Sigmoid colon (tissue), 7 donors: Measurements from ENCODE around the gene TET1. TPM values are rescaled to one million over a fixed set of nuclear protein-coding genes. Genes with fewer than 3 reads are reported as not detected.
"Not testable (repeated sequence)": the region's sequence is repeated elsewhere in the genome, so short reads cannot be mapped to it uniquely, and the experiment has no call there.

Experiments used
- DNase-seq: peaks from one replicate; pipeline ENCODE4 v3.0.0-alpha.2; 2019
- H3K27ac ChIP-seq, 4 donors: fragments of 200-600 bp; sonication (generic); one replicate each; pipeline ENCODE4 v1.5.1; 2016 to 2019; ENCODE audit warnings: mild to moderate bottlenecking in 1 of 4
- H3K27me3 ChIP-seq, 3 donors: fragments of 200-600 bp; sonication (generic); one replicate each; pipeline ENCODE4 v1.5.1; 2019; ENCODE audit warnings: mild to moderate bottlenecking in 1 of 3
- H3K36me3 ChIP-seq, 4 donors: fragments of 200-600 bp; sonication (generic); one replicate each; pipeline ENCODE4 v1.5.1; 2016 to 2019
- H3K4me1 ChIP-seq, 4 donors: fragments of 200-600 bp; sonication (generic); one replicate each; pipeline ENCODE4 v1.5.1; 2017 to 2019
- H3K4me3 ChIP-seq, 4 donors: fragments of 200-600 bp; sonication (generic); one replicate each; pipeline ENCODE4 v1.5.1; 2017 to 2019; ENCODE audit warnings: mild to moderate bottlenecking in 2 of 4, moderate library complexity in 1 of 4
- H3K9me3 ChIP-seq, 4 donors: fragments of 200-600 bp in 3 of 4; sonication (generic) in 3 of 4; one replicate each; pipeline versions ENCODE4 v1.5.1 to v1.6.1; 2013 to 2019
- EP300 ChIP-seq, 4 donors: sonication (generic); formaldehyde crosslinking; IDR thresholded peaks; one replicate each; pipeline ENCODE4 v1.6.1; 2017; ENCODE audit warnings: antibody characterized with exemption in 4 of 4
- POLR2A ChIP-seq, 2 donors: fragments of 450-650 bp; IDR thresholded peaks; one replicate each; pipeline ENCODE4 v1.6.1; 2016; ENCODE audit warnings: antibody characterized with exemption in 2 of 2, mild to moderate bottlenecking in 2 of 2, moderate library complexity in 2 of 2
- POLR2AphosphoS5 ChIP-seq, 4 donors: sonication (generic); formaldehyde crosslinking; IDR thresholded peaks; one replicate each; pipeline ENCODE4 v1.6.1; 2017; ENCODE audit warnings: antibody characterized with exemption in 4 of 4
- WGBS, 2 donors: extraction: QIAGEN DNeasy Blood & Tissue Kit; methylation state at CpG; one replicate each; pipeline ENCODE4 v1.1.7; 2013; 5-methylcytosine and 5-hydroxymethylcytosine counted together
- intact Hi-C: fragments of 100-400 bp; cut with DNase I; formaldehyde crosslinking; loops from one replicate; pipeline ENCODE4 v1.15.1; 2023
- polyA plus RNA-seq, 3 donors: library from polyadenylated mRNA; stranded (reverse); fragments of 200-250 nt; gene quantifications; one replicate each; pipeline ENCODE4 v1.2.3, GENCODE V29; 2013
- total RNA-seq, 4 donors: library from RNA; depleted of rRNA; stranded (reverse); fragments of >200 nt; gene quantifications; one replicate each; pipeline ENCODE4 v1.1.0, GENCODE V29; 2016
- TF ChIP-seq, protein P1 (sequence below), 4 experiments: fragments of 450-650 bp in 3 of 4; fragments of 200-600 bp in 1 of 4; IDR thresholded peaks; one replicate each; pipeline ENCODE4 v1.5.1; 2016 to 2019; ENCODE audit warnings: antibody characterized with exemption in 4 of 4, mild to moderate bottlenecking in 3 of 4, moderate library complexity in 2 of 4
- donor health status: healthy with polysubstance abuse.
- donor health status: Bipolar disorder and iron deficiency.
- donor health status: healthy.

Gene TET1
- 1 to 10 TPM; 6.4 to 8.9 (median 6.9) TPM for total RNA-seq
- under 1 TPM in 2 of 3 donors, not detected in 1; under 0.01 to 0.41 TPM for polyA plus RNA-seq

DNA sequence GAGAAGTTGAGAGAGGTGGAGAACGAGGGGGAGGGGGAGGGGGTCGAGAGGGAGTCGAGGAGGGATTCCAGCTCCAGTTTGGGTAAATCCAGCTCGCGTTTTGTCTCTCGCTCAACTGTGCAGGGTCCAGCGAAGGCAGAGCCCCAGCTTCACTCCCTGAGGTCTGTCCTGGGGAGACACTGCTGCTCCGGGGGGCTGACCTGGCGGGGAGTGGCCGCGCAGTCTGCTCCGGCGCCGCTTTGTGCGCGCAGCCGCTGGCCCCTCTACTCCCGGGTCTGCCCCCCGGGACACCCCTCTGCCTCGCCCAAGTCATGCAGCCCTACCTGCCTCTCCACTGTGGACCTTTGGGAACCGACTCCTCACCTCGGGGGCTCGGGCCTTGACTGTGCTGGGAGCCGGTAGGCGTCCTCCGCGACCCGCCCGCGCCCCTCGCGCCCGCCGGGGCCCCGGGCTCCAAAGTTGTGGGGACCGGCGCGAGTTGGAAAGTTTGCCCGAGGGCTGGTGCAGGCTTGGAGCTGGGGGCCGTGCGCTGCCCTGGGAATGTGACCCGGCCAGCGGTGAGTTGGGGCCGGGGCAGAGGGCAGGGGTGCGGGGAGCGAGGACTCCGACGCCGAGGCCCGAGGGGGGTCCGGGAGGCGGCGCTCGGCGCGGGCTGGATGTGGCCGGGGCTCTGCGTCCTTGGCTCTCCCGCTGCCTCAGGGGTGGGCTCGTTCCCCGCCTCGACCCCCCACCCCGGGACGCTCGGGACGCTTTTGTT, at the start of gene TET1:
TSS of gene TET1 (plus strand) at position 152 of the 757 bp plus-strand sequence. CDS start 12,002 bp downstream, outside the sequence.
- intact Hi-C loops = loop anchor here (2.0 to 5.0 kb wide), 2 partner anchors 40 to 162 kb away; partner anchors contain the start of gene CCAR1
- H3K36me3 ChIP-seq = no peaks in the 10 kb centered on the region

DNA sequence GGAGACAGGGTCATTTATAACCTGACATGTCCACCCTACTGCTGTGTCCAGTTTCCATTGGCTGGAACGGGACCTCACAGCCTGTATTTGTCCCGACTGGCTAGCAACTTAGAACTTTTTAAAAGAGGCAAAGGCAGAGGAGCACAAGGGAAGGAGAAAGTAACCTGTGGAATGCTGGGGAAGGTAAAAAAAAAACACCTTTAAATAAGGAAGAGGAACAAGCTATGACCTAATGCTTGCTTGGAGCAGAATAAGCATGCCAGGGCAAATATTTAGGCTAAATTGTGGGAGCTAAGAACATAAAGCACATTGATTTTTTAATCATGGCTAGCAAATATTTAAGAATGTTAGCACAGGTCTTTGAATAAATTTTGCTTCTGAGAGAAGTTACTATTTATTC, 43.9 kb upstream of the TET1 start:
- intact Hi-C loops, H3K27me3 ChIP-seq, H3K4me3 ChIP-seq, H3K9me3 ChIP-seq, H3K4me1 ChIP-seq, H3K27ac ChIP-seq: not testable (repeated sequence)
- DNase-seq = peak; percentile 3
- peaks cover 0 to 55% (median 4%) of the 10 kb centered on the region in 4 donors for H3K36me3 ChIP-seq
- 96 to 97% methylated on average over 2 of the region's 2 CpGs for WGBS, 2 donors

More for the DNA sequence above, at the start of gene TET1:
- no peaks in the 10 kb centered on the region for H3K9me3 ChIP-seq
- H3K27me3 ChIP-seq = peaks cover 0 to 13% (median 3%) of the 10 kb centered on the region in 3 donors
- peak within 1 kb of the TSS; percentile 67 to 78 (median 75) for H3K4me3 ChIP-seq
- peaks cover 0 to 33% (median 24%) of the 10 kb centered on the region in 4 donors for H3K4me1 ChIP-seq
- whole genome bisulfite sequencing, 2 donors = 1% methylated on average over 66 of the region's 66 CpGs
- peak; percentile 79 for DNase-seq
- H3K27ac ChIP-seq = peak within 1 kb of the TSS; percentile 37 to 63 (median 55)
- TF ChIP-seq POLR2A (IDR thresholded peaks at IDR 0.05) (peak in 1 of 2 donors; percentile 32), EP300 (IDR thresholded peaks at IDR 0.05) (no peak), POLR2AphosphoS5 (IDR thresholded peaks at IDR 0.05) (peak; percentile 55 to 84 (median 78))
- TF ChIP-seq, protein P1, sequence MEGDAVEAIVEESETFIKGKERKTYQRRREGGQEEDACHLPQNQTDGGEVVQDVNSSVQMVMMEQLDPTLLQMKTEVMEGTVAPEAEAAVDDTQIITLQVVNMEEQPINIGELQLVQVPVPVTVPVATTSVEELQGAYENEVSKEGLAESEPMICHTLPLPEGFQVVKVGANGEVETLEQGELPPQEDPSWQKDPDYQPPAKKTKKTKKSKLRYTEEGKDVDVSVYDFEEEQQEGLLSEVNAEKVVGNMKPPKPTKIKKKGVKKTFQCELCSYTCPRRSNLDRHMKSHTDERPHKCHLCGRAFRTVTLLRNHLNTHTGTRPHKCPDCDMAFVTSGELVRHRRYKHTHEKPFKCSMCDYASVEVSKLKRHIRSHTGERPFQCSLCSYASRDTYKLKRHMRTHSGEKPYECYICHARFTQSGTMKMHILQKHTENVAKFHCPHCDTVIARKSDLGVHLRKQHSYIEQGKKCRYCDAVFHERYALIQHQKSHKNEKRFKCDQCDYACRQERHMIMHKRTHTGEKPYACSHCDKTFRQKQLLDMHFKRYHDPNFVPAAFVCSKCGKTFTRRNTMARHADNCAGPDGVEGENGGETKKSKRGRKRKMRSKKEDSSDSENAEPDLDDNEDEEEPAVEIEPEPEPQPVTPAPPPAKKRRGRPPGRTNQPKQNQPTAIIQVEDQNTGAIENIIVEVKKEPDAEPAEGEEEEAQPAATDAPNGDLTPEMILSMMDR (IDR thresholded peaks at IDR 0.05) = no peak

DNA sequence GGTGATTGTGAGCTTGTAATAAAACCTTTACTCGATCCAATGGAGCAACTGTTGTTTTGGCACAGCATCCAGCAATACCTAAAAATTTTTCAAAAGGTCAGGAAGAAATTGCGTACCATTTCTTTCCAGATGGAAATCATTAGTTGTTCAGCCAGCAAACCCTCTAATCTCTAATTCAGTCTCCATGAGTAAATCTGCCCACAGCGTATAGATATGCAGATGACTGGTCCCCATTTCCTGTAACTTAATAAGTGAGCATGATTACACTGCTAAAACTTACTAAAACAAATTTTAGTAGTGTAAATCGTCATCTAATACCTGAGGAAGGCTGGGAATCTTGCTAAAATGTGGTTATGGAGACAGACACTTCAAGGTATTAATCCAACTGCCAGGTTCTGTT, 43.4 kb upstream of the TET1 start:
- Histone ChIP-seq H3K36me3 (peaks cover 0 to 50% (median 4%) of the 10 kb centered on the region in 4 donors), H3K27ac (no peak overlapping the region), H3K4me1 (no peaks in the 10 kb centered on the region), H3K9me3 (no peaks in the 10 kb centered on the region), H3K27me3 (no peaks in the 10 kb centered on the region), H3K4me3 (no peak overlapping the region)
- no peak for DNase-seq
- no peak for TF ChIP-seq POLR2A (IDR thresholded peaks at IDR 0.05)
- no peak for TF ChIP-seq EP300 (IDR thresholded peaks at IDR 0.05)
- TF ChIP-seq, protein P1 (IDR thresholded peaks at IDR 0.05) = no peak
- no peak for TF ChIP-seq POLR2AphosphoS5 (IDR thresholded peaks at IDR 0.05)
- WGBS, 2 donors = 59 to 63% methylated on average over 4 of the region's 4 CpGs
- intact Hi-C loops = no loop called here

DNA sequence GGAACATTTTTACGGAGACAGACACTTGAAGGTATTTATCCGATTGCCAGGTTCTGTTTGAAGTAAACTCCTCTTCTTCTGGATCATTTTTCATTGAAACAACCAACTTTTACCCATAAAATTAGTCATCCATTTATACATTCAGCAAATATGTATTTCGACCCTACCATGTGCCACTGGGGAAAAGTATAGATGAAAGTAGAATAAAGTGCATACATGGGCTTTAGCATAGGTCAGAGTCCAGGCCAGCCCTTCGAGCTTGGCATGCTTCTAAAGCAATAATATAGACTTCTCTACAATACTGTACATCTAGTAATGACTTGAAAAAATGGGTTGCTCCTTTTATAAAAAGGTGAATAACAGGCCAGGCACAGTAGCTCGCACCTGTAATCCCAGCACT, 42.9 kb upstream of the TET1 start:
- 48 to 77% methylated on average over 5 of the region's 5 CpGs for WGBS, 2 donors
- H3K27me3 ChIP-seq = no peaks in the 10 kb centered on the region
- no peak for DNase-seq
- no peaks in the 10 kb centered on the region for H3K9me3 ChIP-seq
- H3K36me3 ChIP-seq = peaks cover 0 to 47% (median 4%) of the 10 kb centered on the region in 4 donors
- H3K4me1 ChIP-seq = no peaks in the 10 kb centered on the region
- H3K27ac ChIP-seq = no peak overlapping the region
- H3K4me3 ChIP-seq = no peak overlapping the region
- no peak for TF ChIP-seq POLR2AphosphoS5 (IDR thresholded peaks at IDR 0.05)
- TF ChIP-seq, protein P1 (IDR thresholded peaks at IDR 0.05) = no peak
- TF ChIP-seq POLR2A (IDR thresholded peaks at IDR 0.05) = no peak
- TF ChIP-seq EP300 (IDR thresholded peaks at IDR 0.05) = no peak
- intact Hi-C loops = no loop called here

DNA sequence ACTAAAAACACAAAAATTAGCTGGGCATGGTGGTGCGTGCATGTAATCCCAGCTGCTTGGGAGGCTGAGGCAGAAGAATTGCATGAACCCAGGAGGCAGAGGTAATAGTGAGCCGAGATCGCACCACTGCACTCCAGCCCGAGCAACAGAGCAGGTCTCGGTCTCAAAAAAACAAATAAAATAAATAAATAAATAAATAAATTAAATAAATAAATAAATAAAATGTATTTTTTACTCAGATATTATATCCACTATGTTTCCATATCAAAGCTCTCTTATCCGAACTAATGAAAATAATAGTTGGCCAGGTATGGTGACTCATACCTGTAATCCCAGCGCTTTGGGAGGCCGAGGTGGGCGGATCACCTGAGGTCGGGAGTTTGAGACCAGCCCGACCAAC, 41.5 kb upstream of the TET1 start:
- H3K27me3 ChIP-seq, H3K27ac ChIP-seq, H3K9me3 ChIP-seq, intact Hi-C loops, H3K4me3 ChIP-seq, H3K4me1 ChIP-seq: not testable (repeated sequence)
- WGBS, 2 donors = 92 to 97% methylated on average over 11 of the region's 11 CpGs
- H3K36me3 ChIP-seq = peaks cover 0 to 42% (median 4%) of the 10 kb centered on the region in 4 donors
- peak; percentile 22 for DNase-seq

DNA sequence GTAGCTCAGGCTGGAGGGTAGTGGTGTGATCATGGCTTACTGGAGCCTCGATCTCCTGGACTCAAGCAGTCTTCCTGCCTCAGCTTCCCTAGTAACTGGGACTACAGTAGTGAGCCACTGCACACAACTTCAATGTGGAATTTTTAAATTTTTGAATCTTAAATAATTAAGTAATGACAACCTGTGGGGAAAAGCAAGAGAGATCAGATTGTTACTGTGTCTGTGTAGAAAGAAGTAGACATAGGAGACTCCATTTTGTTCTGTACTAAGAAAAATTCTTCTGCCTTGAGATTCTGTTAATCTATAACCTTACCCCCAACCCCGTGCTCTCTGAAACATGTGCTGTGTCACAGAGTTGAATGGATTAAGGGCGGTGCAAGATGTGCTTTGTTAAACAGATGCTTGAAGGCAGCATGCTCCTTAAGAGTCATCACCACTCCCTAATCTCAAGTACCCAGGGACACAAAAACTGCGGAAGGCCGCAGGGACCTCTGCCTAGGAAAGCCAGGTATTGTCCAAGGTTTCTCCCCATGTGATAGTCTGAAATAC, 34.6 kb upstream of the TET1 start:
- H3K27me3 ChIP-seq, H3K36me3 ChIP-seq, DNase-seq, H3K9me3 ChIP-seq, H3K27ac ChIP-seq, H3K4me3 ChIP-seq: not testable (repeated sequence)
- intact Hi-C loops = loop anchor here (2.0 to 5.0 kb wide), 3 partner anchors 118 to 655 kb away; partner anchors contain the start of genes DDX50, RUFY2 and SUPV3L1
- WGBS, 2 donors = 36 to 74% methylated on average over 3 of the region's 5 CpGs
- H3K4me1 ChIP-seq = peaks cover 0 to 13% (median 8%) of the 10 kb centered on the region in 4 donors
